Activated effector memory CD4-positive, alpha-beta T cell treated with Interleukin-2 at 50 U/mL for 16 hours (primary cell): ENCODE measurements around the gene HSPA8.
A peak's percentile ranks its signal among the peaks of the same experiment; 100 is the strongest.
"Not testable (repeated sequence)": the region's sequence is repeated elsewhere in the genome, so short reads cannot be mapped to it uniquely, and the experiment has no call there.

ENCODE experiments used
- DNase-seq: peaks from one replicate; pipeline ENCODE4 v3.0.0-alpha.2; 2020

HSPA8 gene

DNA sequence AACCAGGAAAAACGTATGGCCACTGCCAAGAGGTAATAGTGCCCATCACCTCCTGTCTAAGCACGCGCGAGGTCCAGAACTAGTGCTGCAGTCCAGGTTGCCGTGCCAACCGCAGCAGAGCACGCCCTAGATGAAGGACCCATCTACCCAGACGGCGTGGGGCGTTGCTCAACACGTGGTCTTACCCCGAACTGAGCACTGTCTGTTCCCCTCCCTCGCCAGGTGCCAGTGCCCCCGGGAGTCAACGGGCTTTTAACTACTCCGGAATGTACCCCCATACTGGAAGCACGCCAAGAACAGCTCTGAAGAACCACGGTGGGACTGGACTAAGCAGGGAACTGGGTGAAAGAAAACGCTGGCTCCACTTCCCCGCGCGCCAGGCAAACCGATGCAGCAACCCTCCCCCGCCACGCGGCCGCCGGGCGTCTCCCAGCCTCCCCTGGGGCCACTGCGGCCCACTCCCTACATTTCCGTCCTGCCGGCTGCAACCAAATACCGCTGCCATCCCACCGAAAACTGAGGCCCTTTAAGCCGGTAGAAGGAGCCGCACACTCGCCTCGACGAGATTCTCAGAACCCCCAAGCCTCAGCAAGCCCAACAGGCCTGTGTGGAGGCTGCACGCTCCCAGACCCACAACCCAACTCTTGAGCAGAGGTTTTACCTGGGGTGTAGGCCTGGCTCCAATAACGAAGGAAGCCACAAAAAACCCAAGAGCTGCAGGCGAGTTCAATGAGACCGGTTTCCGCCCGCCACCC, at the start of gene HSPA8:
HSPA8 (minus strand) TSS at position 734 of the 755 bp plus-strand sequence. CDS start 812 bp downstream, outside the sequence.
- DNase-seq: peak; percentile 44

DNA sequence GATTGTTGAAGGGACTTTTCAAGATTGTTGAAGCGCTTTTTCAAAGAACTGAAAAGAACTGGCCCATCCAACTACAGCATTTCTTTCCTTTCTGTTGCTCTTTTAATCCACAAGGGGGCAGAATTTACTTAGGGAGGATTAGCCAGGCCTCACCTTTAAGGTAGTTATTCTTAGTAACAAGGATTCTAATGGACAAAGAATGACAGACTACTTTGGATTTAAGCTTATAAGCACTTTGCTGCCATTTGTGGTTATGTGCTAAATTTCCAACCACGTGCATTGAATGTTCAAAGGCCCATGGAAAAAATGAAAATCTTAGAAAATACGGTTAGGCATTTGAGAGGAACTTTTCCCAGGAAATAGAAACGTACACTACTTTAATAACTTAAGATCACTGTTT, 49.5 kb upstream of the HSPA8 start:
- DNase-seq: no peak

DNA sequence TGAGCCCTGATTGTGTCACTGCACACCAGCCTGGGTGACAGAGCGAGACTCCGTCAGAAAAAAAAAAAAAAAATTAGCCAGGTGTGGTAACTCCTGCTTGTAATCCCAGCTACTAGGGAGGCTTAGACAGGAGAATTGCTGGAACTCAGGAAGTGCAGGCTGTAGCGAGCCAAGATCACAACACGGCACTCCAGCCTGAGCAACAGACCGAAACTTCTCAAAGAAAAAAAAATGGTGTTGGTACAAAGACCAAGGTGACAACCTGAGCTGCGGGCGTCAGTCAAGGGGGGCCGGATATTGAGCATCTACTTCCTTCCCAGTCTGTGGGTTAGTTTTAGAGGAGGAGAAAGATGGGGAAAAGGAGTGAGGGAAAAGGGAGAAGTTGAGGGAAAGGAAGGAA, 48.5 kb upstream of the HSPA8 start:
- no peak for DNase-seq

DNA sequence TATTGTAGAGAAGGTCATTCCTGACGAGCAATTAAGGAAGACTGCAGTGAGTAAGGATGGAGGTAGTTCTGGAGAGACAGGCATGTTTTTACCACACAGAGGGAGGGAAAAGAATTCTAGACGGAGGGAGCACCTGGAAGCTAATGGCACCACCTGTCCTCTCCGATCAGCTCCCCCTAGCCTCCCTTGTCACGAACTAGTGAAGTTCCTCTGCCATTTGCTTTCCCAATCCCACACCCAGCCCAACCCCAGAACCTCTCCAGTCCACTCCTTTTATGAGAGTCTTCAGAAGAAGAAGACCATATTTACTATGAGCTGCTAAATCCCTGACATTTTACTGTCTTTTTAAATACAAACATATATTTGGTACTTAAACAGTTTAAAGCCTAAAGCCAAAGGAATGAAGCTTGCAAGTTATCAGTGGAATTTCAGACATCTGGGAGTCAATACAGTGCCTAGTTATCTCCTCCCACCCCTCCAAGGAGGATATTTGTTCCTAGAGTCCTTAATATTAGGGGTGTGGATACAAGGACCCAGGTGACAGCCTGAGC, 46.1 kb upstream of the HSPA8 start:
- DNase-seq: no peak

DNA sequence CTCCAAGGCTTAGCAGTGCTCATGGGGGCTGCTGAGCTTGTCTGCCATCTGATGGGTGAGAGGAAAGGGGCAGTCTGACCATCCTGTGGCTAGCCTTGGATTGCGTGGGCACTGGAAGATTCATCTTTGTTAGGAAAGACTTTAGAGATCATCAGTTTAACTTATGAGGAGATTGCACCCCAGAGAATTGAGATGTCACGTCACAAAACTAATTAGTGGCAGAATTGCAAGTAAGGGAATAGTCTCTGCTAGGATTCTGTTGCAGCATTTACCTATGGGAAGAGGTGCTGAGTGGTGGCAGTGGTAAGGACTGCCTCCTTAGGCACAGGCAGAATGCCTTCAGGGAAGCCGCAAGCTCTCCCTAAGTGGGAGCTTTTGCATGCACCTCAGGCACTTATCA, 42.8 kb upstream of the HSPA8 start:
- no peak for DNase-seq

DNA sequence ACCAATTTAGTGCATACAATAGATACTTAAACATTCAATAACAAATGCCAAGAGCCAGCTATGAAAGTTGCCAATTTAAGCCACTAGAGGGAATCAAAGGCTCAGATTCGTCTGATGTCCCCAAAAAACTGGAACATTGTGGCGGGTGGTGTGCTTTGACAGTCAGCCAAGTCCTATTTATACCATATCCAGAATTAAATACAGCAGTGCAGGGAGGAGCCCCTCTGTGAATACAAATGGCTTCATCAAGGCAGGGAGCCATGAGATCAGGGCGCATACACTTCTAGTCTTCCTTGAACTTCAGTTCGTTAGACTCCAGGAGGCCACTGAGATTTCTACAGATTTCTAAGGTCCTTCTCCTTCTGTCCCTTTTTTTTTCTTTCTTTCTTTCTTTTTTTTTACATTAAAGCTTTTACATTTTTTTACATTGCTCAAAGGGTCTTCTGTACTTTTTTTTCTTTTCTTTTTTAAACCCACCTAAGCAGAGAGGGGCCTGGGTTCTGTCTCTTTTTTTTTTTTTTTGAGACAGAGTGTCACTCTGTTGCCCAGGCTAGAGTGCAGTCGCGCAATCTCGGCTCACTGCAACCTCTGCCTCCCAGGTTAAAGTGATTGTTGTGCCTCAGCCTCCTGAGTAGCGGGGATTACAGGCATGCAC, 41.5 kb upstream of the HSPA8 start:
- no peak for DNase-seq

DNA sequence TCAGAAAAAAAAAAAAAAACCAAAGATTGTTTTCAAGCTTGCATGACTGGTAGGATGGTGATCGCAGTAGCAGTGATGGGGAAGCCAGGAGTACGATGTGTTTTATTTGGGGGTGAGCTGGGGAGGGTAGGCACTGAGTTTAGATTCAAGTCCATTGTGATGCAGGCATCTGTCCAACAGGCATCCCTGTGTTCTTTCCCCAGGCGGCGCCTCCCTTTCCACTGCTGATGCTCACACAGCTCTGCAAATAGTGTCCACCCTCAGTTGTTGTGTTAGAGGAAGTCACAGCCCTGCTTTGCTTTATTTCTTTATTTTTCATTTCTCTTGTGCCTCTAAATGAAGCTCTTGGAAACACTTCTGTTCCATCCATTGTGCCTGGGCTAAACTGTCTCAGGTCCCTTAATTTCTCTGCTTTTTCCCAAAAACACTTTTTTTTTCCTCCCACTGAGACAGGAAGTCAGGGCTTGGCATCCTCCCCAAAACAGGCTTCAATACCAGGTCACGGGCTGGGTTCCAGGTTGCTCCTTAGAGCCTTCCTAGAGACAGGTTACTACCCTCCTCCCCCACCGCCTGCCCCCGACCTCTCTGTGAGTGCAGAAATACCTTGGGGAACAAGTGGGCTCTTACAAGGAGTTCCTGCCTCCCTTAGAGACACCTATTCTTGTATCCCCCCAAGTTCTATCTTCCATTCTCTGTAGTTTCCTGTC, 38.6 kb upstream of the HSPA8 start:
- no peak for DNase-seq

DNA sequence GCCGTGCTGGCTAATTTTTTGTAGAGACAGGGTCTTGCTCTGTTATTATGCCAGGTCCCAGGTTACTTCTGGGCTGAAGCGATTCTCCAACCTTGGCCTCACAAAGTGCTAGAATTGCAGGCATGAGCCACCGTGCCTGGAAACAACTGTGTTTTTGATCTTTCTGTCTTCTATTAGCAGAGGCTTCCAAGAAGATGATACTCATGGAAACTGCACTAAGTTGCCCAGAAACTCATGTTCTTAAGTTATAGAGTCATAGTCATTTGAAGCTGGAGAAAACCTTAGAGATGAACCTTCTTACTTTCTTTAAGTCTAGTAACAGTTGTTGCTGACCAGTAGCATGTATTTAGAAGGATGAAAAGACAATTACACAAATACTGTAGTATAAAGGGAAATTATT, 37.1 kb upstream of the HSPA8 start:
- DNase-seq: no peak

DNA sequence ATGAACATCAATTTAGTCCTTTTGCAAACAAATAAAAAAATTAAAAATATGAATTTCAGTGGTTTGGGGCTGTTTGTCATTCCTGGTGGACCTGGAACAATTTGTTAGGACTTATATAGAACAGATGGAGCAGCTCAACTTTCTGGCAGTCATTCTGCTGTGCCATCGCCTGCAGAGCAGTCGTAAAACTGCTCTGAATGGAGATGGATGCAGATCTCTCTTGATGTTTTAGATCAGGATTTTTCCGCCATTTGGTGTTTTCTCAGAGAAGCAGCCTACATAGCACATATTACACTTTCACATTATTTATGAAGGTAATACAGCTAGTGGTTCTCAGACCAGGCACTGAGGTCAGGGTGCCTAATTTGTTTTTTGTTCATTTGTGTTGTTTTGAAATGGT, 31.8 kb upstream of the HSPA8 start:
- DNase-seq: no peak

DNA sequence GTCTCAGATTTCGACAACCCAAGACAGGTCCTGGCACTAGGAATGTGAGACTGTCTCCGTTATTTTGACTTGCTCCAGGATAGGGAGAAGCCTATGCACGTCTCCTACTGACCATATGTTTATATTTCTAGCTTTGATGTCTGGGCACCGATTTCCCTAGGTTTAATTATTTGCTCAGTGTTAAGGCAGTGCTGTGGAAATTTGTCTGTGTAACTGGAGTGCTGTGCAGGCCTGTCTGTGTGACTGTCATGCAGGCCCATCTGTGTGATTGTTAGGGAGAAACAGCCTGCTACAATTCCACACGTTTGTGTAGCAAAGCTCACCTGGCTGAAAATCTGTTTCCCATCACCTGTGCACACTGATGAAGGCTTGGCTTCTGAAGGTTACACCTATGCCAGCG, 29.6 kb upstream of the HSPA8 start:
- DNase-seq: no peak

DNA sequence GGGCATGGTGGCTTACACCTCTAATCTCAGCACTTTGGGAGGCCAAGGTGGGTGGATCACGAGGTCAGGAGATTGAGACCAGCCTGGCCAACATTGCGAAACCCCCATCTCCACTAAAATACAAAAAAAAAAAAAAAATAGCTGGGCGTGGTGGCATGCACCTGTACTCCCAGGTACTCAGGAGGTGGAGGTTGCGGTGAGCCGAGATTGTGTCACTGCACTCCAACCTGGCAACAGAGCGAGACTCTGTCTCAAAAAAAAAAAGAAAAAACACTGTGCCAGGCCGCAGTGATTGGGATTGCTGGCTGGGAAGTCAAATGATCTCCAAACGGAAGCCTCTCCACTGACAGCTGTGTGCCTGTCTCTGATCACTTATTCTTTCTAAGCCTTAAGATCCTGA, 28.2 kb upstream of the HSPA8 start:
- not testable (repeated sequence) for DNase-seq

DNA sequence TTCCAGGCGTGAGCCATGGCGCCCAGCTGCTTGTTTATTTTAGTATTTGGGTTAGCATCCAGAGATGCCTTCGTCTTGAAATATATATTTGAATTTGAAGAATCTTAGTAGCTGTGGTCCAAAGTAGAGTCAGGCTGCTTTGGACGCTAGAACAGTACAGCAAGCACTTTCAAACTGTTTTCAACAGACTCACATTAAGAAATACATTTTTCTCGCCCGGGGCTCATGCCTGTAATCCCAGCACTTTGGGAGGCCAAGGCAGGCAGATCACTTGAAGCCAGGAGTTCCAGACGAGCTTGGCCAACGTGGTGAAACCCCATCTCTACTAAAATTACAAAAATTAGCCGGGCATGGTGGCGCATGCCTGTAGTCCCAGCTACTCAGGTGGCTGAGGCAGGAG, 27.0 kb upstream of the HSPA8 start:
- not testable (repeated sequence) for DNase-seq

DNA sequence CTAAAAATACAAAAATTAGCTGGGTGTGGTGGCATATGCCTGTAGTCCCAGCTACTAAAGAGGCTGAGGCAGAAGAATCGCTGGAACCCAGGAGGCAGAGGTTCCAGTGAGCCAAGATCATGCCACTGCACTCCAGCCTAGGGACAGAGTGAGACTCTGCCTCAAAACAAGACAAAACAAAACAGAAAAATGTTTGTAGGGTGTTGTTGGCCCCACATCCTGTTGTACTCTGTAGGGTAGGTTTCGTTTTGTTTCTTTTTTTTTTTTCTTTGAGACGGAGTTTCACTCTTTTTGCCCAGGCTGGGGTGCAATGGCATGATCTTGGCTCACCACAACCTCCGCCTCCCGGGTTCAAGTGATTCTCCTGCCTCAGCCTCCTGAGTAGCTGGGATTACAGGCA, 25.7 kb upstream of the HSPA8 start:
- peak; percentile 22 for DNase-seq

DNA sequence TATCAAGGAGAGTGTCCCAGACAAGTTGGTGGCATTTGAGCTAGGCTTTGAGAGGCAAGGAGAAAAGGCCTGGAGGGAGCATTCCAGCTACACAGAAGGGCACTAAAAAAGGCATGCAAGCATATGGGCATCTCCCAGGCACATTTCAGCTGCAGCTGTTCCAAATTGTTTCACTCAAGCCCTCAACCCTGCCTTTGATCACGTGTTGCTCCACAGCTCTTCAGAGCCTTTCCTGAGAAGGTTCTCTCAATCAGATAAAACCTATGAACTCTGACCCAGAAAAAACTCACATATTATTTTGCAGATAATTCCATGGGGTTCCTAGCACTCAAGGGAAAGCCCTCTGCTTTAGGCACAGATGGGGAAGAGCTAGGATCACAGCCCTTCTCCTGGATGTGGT, 24.4 kb upstream of the HSPA8 start:
- DNase-seq: no peak

DNA sequence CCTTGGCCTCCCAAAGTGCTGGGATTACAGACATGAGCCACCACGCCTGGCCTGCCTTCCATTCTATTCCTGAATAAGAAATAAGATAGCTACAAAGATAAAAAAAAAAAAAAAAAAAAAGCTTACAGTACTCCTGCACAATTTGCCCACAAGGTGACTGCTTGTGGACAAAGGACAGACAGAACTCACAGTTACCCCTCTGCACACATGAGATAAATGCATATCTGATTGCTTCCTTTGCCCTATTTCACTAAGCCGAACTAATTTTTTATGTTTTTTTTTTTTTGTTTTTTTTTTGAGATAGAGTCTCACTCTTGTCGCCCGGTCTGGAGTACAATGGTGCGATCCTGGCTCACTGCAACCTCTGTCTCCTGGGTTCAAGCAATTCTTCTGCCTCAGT, 23.6 kb upstream of the HSPA8 start:
- no peak for DNase-seq

DNA sequence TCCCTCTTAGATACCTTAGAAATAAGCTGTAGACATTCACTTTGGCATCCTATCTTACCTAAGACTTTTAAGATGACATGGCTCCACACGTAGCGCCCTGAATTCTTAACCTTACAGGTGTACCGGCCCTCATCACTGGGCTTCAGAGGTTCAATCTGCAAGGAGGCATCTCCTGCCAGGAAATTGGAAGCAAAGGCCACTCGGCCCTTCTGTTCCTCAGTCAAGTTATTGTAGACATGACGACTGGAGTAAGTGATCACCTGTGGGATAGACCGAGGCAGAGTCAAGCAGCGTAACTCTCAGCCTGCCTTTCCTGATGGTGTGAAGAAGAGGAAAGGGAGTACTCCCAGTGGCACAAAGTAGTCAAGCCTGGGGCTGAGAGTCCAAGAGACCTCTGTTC, 22.5 kb upstream of the HSPA8 start:
- DNase-seq: no peak

DNA sequence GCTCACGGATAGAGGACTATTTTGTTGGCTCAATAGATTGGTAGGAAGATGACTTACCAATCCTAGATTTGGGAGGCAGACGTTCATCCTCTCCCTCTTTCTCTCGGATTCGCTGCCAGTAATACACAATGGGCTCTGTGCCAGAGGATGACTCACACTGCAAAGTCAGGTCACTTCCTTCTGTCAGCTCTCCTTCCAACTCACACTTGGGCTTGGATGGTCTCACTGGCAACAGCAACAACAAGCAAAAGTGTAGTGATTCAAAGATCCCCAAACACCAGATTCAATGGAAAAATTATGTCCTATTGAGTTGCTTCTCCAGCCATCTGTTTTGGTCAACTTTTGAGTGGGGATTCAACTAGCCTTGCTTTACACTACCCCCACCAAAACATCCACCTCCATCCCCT, 21.7 kb upstream of the HSPA8 start:
- peak; percentile 62 for DNase-seq

DNA sequence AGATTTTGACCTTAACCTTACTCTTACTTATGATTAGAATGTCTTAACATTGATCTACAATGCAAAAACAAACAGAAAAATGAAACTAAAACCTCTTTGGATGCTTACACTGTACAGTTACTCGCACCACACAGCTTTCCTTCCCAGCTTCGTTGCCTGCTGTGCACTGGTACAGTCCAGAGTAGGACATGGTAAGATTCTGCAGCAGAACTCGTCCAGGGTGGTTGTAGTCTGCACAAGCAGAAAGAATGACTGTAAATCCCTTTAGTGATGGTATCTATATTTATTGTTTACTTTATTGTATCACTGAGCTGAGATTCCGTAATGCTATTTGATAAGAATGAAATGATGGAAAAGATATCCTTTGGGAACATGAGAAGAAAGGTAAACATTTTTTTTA, 21.0 kb upstream of the HSPA8 start:
- no peak for DNase-seq

DNA sequence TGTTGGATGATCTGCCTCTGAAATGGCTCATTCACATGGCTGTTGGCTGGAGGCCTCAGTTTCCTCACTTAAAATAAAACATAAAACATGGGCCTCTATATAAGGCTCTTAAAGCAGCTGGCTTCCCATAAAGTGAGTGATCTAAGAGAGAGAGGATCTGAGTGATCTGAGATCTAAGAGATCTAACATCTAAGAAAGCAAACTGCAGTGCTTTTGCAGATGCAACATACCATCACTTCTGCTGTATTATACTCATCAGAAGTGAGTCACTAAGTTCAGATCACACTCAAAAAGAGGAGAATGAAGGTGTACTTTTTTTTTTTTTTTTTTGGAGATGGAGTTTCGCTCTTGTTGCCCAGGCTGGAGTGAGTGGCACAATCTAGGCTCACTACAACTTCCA, 18.1 kb upstream of the HSPA8 start:
- DNase-seq: no peak

DNA sequence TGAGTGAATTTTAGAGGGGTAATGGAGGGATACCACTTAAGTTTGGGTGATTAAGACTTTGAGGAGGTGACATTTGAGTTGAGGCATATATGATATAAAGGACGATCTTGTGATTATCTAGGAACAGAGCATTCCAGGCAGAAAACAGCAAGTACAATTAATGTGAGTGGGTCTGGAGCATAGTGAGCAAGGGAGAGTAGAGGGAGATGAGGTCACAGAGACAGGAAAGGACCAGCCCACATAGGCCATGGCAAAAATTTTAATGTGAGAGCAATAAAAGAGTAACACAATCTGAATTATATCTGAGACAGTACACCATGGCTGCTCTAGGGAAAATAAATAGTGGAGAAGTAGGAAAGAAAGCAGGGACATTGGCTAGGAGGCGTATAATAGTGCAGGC, 14.5 kb upstream of the HSPA8 start:
- no peak for DNase-seq

DNA sequence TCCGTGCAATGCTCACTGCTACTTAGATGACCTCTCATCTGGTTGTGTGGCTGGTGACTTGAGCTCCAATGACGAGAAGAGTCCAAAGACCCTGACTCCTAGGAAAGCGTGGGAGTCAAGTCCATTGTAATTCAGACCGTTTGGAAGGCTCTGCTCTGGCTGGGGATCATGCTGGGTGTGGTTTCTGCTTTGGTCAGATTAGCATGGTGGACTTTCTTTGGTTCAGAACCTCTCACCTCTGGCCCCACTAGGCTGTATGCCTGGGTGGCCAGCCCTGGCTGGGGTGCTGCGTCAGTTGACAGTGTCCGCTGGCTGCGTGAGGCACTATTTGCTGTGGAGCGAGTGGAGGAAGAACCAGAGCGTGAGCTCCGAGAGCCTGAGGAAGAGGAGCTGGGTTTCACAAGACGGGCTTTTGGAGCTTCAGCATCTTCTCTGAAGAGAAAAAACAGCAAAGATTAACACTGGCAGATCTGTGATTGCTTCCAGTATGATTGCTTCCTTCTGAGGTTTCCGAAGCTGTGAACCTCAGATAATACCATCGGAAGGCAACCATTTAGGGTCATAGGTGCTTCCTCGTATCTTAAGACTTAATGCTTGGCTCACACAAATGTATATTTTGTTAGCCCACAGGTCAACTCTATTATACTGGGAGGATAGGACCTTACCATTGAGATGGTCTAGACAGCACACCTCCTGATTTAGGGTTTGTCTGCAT, 11.6 kb upstream of the HSPA8 start:
- no peak for DNase-seq

DNA sequence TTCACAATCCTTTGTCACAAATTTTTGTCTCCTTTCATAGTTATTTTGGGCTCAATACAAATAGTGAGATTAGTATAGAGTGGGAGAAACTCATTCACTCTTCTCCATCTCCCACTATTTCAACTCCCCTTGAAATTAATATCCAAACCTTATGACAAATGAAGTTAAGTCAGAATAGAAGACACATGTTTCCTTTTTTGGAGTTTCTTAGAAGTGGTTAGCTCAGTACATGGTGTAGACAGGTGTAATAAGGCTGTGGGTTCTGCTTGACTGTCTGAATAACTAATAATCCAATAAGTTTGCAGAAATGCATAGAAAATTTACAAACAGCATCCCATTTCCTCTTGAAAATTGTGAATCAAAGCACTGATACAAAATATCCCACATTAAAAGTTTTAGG, 10.8 kb upstream of the HSPA8 start:
- DNase-seq: no peak

DNA sequence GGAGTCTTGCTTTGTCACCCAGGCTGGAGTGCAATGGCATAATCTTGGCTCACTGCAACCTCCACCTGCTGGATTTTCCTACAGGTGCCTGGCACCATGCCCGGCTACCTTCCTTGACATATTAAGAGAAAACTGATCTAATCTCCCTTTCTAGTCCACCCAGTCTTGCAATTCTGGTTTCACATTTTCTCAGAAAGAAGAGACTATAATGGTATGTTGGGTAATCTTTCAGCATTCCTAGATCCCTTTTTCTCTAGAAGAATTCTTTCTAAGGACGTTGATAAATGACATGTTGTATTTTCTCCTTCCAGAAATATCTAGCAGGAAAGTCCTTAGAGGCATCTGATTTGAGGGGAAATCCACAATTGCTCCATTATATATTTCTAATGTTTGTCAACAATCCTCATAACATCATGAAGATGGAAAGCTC, 10.4 kb upstream of the HSPA8 start:
- no peak for DNase-seq
